OCI-LY7 (cell line): Measurements from ENCODE around the gene SFXN5. TPM values are rescaled to one million over a fixed set of nuclear protein-coding genes. Genes with fewer than 3 reads are reported as not detected.

ENCODE experiments used
- BruUV-seq: library from RNA; stranded (reverse); fragments of 400-500 nt; replicated peaks from 2 replicates; lab custom pipeline; 2021; lab: Mats Ljungman, UMichigan
- CTCF ChIA-PET: fragments of 300-600 bp; sonication (Branson Sonifier 250); formaldehyde crosslinking; loops from one replicate; lab custom pipeline; 2022; ENCODE audit warnings: antibody characterized with exemption; ENCODE audit not compliant: unreplicated experiment; lab: Charles Lee
- POLR2A ChIA-PET: fragments of 300-600 bp; sonication (Branson Sonifier 250); formaldehyde crosslinking; loops from one replicate; lab custom pipeline; 2022; ENCODE audit warnings: antibody characterized with exemption; lab: Charles Lee
- DNase-seq: peaks from one replicate; pipeline ENCODE4 v3.0.0-alpha.2; 2015; ENCODE audit warnings: low spot score
- H2AFZ ChIP-seq: fragments of 200-600 bp; sonication (generic), shearing (Covaris generic); 2 replicates; pipeline ENCODE4 v1.6.1; 2014; ENCODE audit warnings: mild to moderate bottlenecking, antibody characterized with exemption, low read length, moderate library complexity
- H3K27ac ChIP-seq: fragments of 200-600 bp; sonication (generic); 2 replicates; pipeline ENCODE4 v1.5.1; 2014; ENCODE audit warnings: mixed run types, low read depth, mild to moderate bottlenecking, moderate library complexity, low read length, inconsistent platforms; ENCODE audit not compliant: poor library complexity, severe bottlenecking
- H3K36me3 ChIP-seq: fragments of 200-600 bp; sonication (generic); 2 replicates; pipeline ENCODE4 v1.6.1; 2014; ENCODE audit warnings: mild to moderate bottlenecking, antibody characterized with exemption, low read length, moderate library complexity, mixed read lengths; ENCODE audit not compliant: insufficient read depth
- H3K4me1 ChIP-seq: fragments of 200-600 bp; sonication (generic); 2 replicates; pipeline ENCODE4 v1.5.1; 2014; ENCODE audit warnings: mild to moderate bottlenecking, low read length; ENCODE audit not compliant: insufficient read depth, poor library complexity, severe bottlenecking
- H3K4me2 ChIP-seq: fragments of 200-600 bp; sonication (generic); 2 replicates; pipeline ENCODE4 v1.6.1; 2014; ENCODE audit warnings: mild to moderate bottlenecking, low read length
- H3K4me3 ChIP-seq: fragments of 200-600 bp; sonication (generic); 2 replicates; pipeline ENCODE4 v1.5.1; 2014; ENCODE audit warnings: mild to moderate bottlenecking, low read depth, low read length; ENCODE audit not compliant: poor library complexity, severe bottlenecking
- H3K79me2 ChIP-seq: fragments of 200-600 bp; sonication (generic); 2 replicates; pipeline ENCODE4 v1.6.1; 2016; ENCODE audit warnings: low read depth, mild to moderate bottlenecking, low read length, moderate library complexity, mixed read lengths; ENCODE audit not compliant: insufficient read depth
- H3K9me2 ChIP-seq: fragments of 200-600 bp; sonication (generic); 2 replicates; pipeline ENCODE4 v1.6.1; 2016; ENCODE audit warnings: mild to moderate bottlenecking, low read length, mixed read lengths; ENCODE audit not compliant: insufficient read depth
- H3K9me3 ChIP-seq: fragments of 200-600 bp; sonication (generic); 2 replicates; pipeline ENCODE4 v1.6.1; 2014; ENCODE audit warnings: mild to moderate bottlenecking, mixed run types, low read length, mixed read lengths
- H4K20me1 ChIP-seq: fragments of 200-600 bp; sonication (generic); 2 replicates; pipeline ENCODE4 v1.6.1; 2014; ENCODE audit warnings: mild to moderate bottlenecking, antibody characterized with exemption, low read length, moderate library complexity, mixed read lengths; ENCODE audit not compliant: insufficient read depth
- CTCF ChIP-seq: fragments of 200-600 bp; sonication (generic); conservative IDR thresholded peaks from 2 replicates; pipeline ENCODE4 v1.5.1; 2014; ENCODE audit warnings: mild to moderate bottlenecking, antibody characterized with exemption, low read length, moderate library complexity, mixed read lengths
- EZH2phosphoT487 ChIP-seq: fragments of 200-600 bp; sonication (generic); IDR thresholded peaks from 2 replicates; pipeline ENCODE4 v1.6.1; 2018; ENCODE audit warnings: low read depth, borderline replicate concordance, mild to moderate bottlenecking, mixed run types, antibody characterized with exemption, low read length, moderate library complexity, mixed read lengths
- intact Hi-C: fragments of 100-400 bp; cut with micrococcal nuclease; formaldehyde crosslinking; loops from one replicate; pipeline ENCODE4 v1.10.0; 2022; ENCODE audit not compliant: unreplicated experiment
- total RNA-seq, 2 experiments: library from RNA; depleted of rRNA in 1 of 2; stranded (reverse); fragments of >200 nt in 1 of 2; shearing (Covaris generic) in 1 of 2; gene quantifications; 2 replicates each; pipeline ENCODE4 v1.2.3, GENCODE V29; 2014 to 2022

Gene SFXN5
- total RNA-seq, 2 experiments from 2014 or later, result 4.5 to 10.5 TPM

DNA sequence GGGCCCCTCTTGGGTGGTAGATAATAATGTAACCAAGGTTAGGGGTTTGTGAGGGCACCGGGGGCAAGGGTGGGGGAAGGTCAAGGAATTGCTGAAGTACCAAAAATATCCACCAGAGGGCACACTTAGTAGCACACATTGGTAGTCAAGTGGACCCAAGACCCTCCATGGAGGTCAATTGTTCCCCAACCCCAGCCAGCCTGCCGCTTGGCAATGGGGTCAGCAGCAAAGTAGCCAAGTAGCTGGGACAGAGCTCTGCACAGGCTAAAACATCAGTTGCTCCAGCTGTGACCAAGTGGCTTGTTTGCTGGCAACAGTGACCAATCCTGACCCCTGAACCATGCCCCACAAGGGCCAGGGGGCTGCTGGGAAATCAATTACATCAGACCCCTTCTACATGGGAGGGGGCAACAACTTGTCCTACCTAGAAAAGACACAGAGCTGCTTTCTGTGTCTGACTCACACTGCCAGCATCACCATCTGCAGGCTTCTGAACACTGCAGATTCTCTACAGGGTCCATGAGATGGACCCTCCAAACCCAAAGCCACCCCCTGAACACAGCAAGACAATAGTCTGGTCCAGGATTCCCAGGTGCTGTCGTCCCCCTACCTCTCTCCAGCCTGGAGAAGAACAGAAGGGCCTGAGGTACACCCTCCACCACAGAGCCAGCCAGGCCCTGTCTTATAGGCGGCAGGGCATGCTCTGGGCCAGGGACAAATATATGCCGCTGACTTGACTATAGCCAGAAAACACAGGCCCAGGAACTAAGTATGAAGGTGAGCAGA, 78.2 kb downstream of the SFXN5 start:
- POLR2A ChIA-PET, result no interaction called here

DNA sequence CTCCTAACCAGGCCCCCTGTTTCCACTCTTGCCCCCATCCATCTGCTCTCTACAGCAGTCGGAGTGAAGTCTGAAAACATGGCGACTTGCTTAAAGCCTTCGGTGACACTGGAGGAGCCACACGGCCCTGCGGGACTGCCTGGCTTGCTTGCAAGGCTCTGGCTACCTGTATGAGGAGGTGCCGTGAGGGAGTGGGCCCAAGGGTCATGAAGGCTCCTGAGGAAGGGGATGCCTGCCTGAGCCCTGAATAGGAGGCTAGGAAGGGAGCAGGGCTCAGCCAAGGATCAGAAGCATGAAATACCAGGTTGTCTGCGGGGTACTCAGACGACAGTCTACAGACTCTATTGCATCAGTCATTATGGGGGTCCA, 78.8 kb downstream of the SFXN5 start:
- Histone ChIP-seq H3K9me3 (no peaks in the 10 kb centered on the region), H3K36me3 (no peaks in the 10 kb centered on the region), H2AFZ (no peak overlapping the region), H3K79me2 (no peaks in the 10 kb centered on the region), H3K27ac (no peak overlapping the region), H3K4me3 (no peak overlapping the region), H4K20me1 (no peaks in the 10 kb centered on the region), H3K9me2 (no peaks in the 10 kb centered on the region), H3K4me1 (no peaks in the 10 kb centered on the region), H3K4me2 (no peak overlapping the region)
- no TSS peak for BruUV-seq
- no peak for DNase-seq
- CTCF ChIA-PET, result interaction anchor here (1.0 kb wide), 1 partner anchor 184 kb away, joined by 4 read pairs; no protein-coding TSS in a partner anchor
- POLR2A ChIA-PET, result no interaction called here
- TF ChIP-seq CTCF, result no peak
- no peak for TF ChIP-seq EZH2phosphoT487
- intact Hi-C loops, result loop anchor here (1.0 kb wide), 2 partner anchors 171 to 185 kb away; no protein-coding TSS in a partner anchor

More for the DNA sequence above, 78.2 kb downstream of the SFXN5 start:
- CTCF ChIA-PET, result no interaction called here
- H3K4me1 ChIP-seq, result no peaks in the 10 kb centered on the region
- H2AFZ ChIP-seq, result no peak overlapping the region
- no peak overlapping the region for H3K4me3 ChIP-seq
- peak; percentile 59 for DNase-seq
- no peaks in the 10 kb centered on the region for H3K9me3 ChIP-seq
- BruUV-seq, result no TSS peak
- intact Hi-C loops, result loop anchor here (1.0 kb wide), 2 partner anchors 170 to 184 kb away; no protein-coding TSS in a partner anchor
- H3K9me2 ChIP-seq, result no peaks in the 10 kb centered on the region
- no peaks in the 10 kb centered on the region for H3K36me3 ChIP-seq
- TF ChIP-seq CTCF (peak; percentile 83), EZH2phosphoT487 (no peak)
- H3K79me2 ChIP-seq, result no peaks in the 10 kb centered on the region
- H4K20me1 ChIP-seq, result no peaks in the 10 kb centered on the region
- no peak overlapping the region for H3K4me2 ChIP-seq
- no peak overlapping the region for H3K27ac ChIP-seq
